Measurements from ENCODE around the gene PSMD9.
A peak's percentile ranks its signal among the peaks of the same experiment; 100 is the strongest.
"Not testable (repeated sequence)": the region's sequence is repeated elsewhere in the genome, so short reads cannot be mapped to it uniquely, and the experiment has no call there.

PSMD9 gene

GRCh38 chr12:121889661-121890060 lies 1.1 kb downstream of the PSMD9 start:
- Histone ChIP-seq H3K4me2 (ENCODE audit: low read length, poor library complexity, severe bottlenecking) (peak overlapping the region; percentile 64), H3K4me1 (ENCODE audit: control insufficient read depth, insufficient read depth, low read depth, low read length) (peaks cover 16% of the 10 kb centered on the region), H3K9ac (ENCODE audit: low read length) (peak overlapping the region; percentile 97), H3K4me3 (ENCODE audit: insufficient read depth in 1 of 2, low read depth in 1 of 2, low read length in 2 of 2) (peak overlapping the region in 1 of 2 experiments; percentile 87), H3K36me3 (ENCODE audit: control insufficient read depth in 1 of 2, insufficient read depth in 2 of 2, low read depth in 1 of 2, low read length in 2 of 2) (peaks cover 16 to 22% of the 10 kb centered on the region in 2 experiments), H3K27ac (ENCODE audit: low read length, poor library complexity, severe bottlenecking) (peak overlapping the region; percentile 95)
- not testable (repeated sequence) for H3K18ac ChIP-seq (ENCODE audit: low read depth in 1 of 2, low read length in 2 of 2); H3K23ac ChIP-seq (ENCODE audit: low read length in 2 of 2); H2BK5ac ChIP-seq (ENCODE audit: low read depth, low read length, poor library complexity, severe bottlenecking); H3K4ac ChIP-seq (ENCODE audit: low read depth in 1 of 2, low read length in 2 of 2); H3K9me3 ChIP-seq (ENCODE audit: control insufficient read depth, low read length); H2BK15ac ChIP-seq (ENCODE audit: low read depth, poor library complexity, severe bottlenecking); H4K91ac ChIP-seq (ENCODE audit: low read length); DNase-seq; H3K27me3 ChIP-seq (ENCODE audit: control insufficient read depth in 1 of 2, insufficient read depth in 1 of 2, low read length in 2 of 2); H2BK12ac ChIP-seq (ENCODE audit: low read length in 2 of 2); H3K14ac ChIP-seq (ENCODE audit: low read length in 2 of 2); H2AFZ ChIP-seq (ENCODE audit: low read depth, low read length); H3K79me1 ChIP-seq (replicated peaks; ENCODE audit: low read length, poor library complexity, severe bottlenecking); H4K8ac ChIP-seq (ENCODE audit: low read length); H2AK5ac ChIP-seq (ENCODE audit: low read length, severe bottlenecking); H2BK120ac ChIP-seq (ENCODE audit: low read depth, low read length)
- 75% methylated on average over 6 of the region's 6 CpGs for WGBS

GRCh38 chr12:121892673-121893561 lies 4.3 kb downstream of the PSMD9 start:
- Histone ChIP-seq H3K36me3 (ENCODE audit: control insufficient read depth in 1 of 2, insufficient read depth in 2 of 2, low read depth in 1 of 2, low read length in 2 of 2) (peaks cover 29 to 49% of the 10 kb centered on the region in 2 experiments), H3K18ac (ENCODE audit: low read depth in 1 of 2, low read length in 2 of 2) (no peak overlapping the region), H3K4me1 (ENCODE audit: control insufficient read depth, insufficient read depth, low read depth, low read length) (peaks cover 18% of the 10 kb centered on the region), H3K9me3 (ENCODE audit: control insufficient read depth, low read length) (no peaks in the 10 kb centered on the region), H2BK120ac (ENCODE audit: low read depth, low read length) (no peak overlapping the region), H3K27me3 (ENCODE audit: control insufficient read depth in 1 of 2, insufficient read depth in 1 of 2, low read length in 2 of 2) (no peaks in the 10 kb centered on the region), H2BK15ac (ENCODE audit: low read depth, poor library complexity, severe bottlenecking) (peak overlapping the region; percentile 26), H3K4me3 (ENCODE audit: insufficient read depth in 1 of 2, low read depth in 1 of 2, low read length in 2 of 2) (no peak overlapping the region), H2BK5ac (ENCODE audit: low read depth, low read length, poor library complexity, severe bottlenecking) (no peak overlapping the region), H3K9ac (ENCODE audit: low read length) (peak overlapping the region; percentile 44), H3K23ac (ENCODE audit: low read length in 2 of 2) (peak overlapping the region in 1 of 2 experiments; percentile 59), H4K8ac (ENCODE audit: low read length) (no peak overlapping the region), H2BK12ac (ENCODE audit: low read length in 2 of 2) (no peak overlapping the region), H2AFZ (ENCODE audit: low read depth, low read length) (no peak overlapping the region), H4K91ac (ENCODE audit: low read length) (no peak overlapping the region), H3K4ac (ENCODE audit: low read depth in 1 of 2, low read length in 2 of 2) (no peak overlapping the region), H3K27ac (ENCODE audit: low read length, poor library complexity, severe bottlenecking) (no peak overlapping the region), H3K14ac (ENCODE audit: low read length in 2 of 2) (no peak overlapping the region), H3K4me2 (ENCODE audit: low read length, poor library complexity, severe bottlenecking) (no peak overlapping the region), H3K79me1 (replicated peaks; ENCODE audit: low read length, poor library complexity, severe bottlenecking) (peaks cover 20% of the 10 kb centered on the region), H2AK5ac (ENCODE audit: low read length, severe bottlenecking) (peak overlapping the region; percentile 18)
- 89% methylated on average over 11 of the region's 13 CpGs for WGBS
- no peak for DNase-seq

- Histone ChIP-seq H3K27me3 (ENCODE audit: control insufficient read depth in 1 of 2, insufficient read depth in 1 of 2, low read length in 2 of 2) (no peaks in the 10 kb centered on the region), H2BK15ac (ENCODE audit: low read depth, poor library complexity, severe bottlenecking) (peak overlapping the region; percentile 41), H3K4me2 (ENCODE audit: low read length, poor library complexity, severe bottlenecking) (no peak overlapping the region), H3K9me3 (ENCODE audit: control insufficient read depth, low read length) (no peaks in the 10 kb centered on the region), H3K4me1 (ENCODE audit: control insufficient read depth, insufficient read depth, low read depth, low read length) (peaks cover 18% of the 10 kb centered on the region), H3K36me3 (ENCODE audit: control insufficient read depth in 1 of 2, insufficient read depth in 2 of 2, low read depth in 1 of 2, low read length in 2 of 2) (peaks cover 37 to 55% of the 10 kb centered on the region in 2 experiments), H2BK5ac (ENCODE audit: low read depth, low read length, poor library complexity, severe bottlenecking) (no peak overlapping the region), H3K23ac (ENCODE audit: low read length in 2 of 2) (no peak overlapping the region), H3K4me3 (ENCODE audit: insufficient read depth in 1 of 2, low read depth in 1 of 2, low read length in 2 of 2) (peak overlapping the region in 1 of 2 experiments; percentile 56), H2AK5ac (ENCODE audit: low read length, severe bottlenecking) (peak overlapping the region; percentile 80), H3K18ac (ENCODE audit: low read depth in 1 of 2, low read length in 2 of 2) (peak overlapping the region in 1 of 2 experiments; percentile 31), H3K14ac (ENCODE audit: low read length in 2 of 2) (peak overlapping the region in 1 of 2 experiments; percentile 70), H3K4ac (ENCODE audit: low read depth in 1 of 2, low read length in 2 of 2) (no peak overlapping the region), H3K9ac (ENCODE audit: low read length) (peak overlapping the region; percentile 81), H3K27ac (ENCODE audit: low read length, poor library complexity, severe bottlenecking) (peak overlapping the region; percentile 45), H2AFZ (ENCODE audit: low read depth, low read length) (no peak overlapping the region), H2BK12ac (ENCODE audit: low read length in 2 of 2) (peak overlapping the region in 1 of 2 experiments; percentile 73), H2BK120ac (ENCODE audit: low read depth, low read length) (no peak overlapping the region), H4K8ac (ENCODE audit: low read length) (no peak overlapping the region), H4K91ac (ENCODE audit: low read length) (no peak overlapping the region), H3K79me1 (replicated peaks; ENCODE audit: low read length, poor library complexity, severe bottlenecking) (peaks cover 23% of the 10 kb centered on the region)
- 71% methylated on average over 1 of the region's 1 CpG for WGBS
- DNase-seq, result peak; percentile 80
Observed at GRCh38 chr12:121893961-121894460, 5.4 kb downstream of the PSMD9 start.

GRCh38 chr12:121894633-121895032 lies 6.0 kb downstream of the PSMD9 start:
- H4K8ac ChIP-seq (ENCODE audit: low read length), result no peak overlapping the region
- no peak overlapping the region for H2BK15ac ChIP-seq (ENCODE audit: low read depth, poor library complexity, severe bottlenecking)
- H3K4me1 ChIP-seq (ENCODE audit: control insufficient read depth, insufficient read depth, low read depth, low read length), result peaks cover 20% of the 10 kb centered on the region
- WGBS, result 78% methylated on average over 7 of the region's 7 CpGs
- no peaks in the 10 kb centered on the region for H3K9me3 ChIP-seq (ENCODE audit: control insufficient read depth, low read length)
- H3K23ac ChIP-seq (ENCODE audit: low read length in 2 of 2), result no peak overlapping the region
- peak; percentile 60 for DNase-seq
- no peak overlapping the region for H3K18ac ChIP-seq (ENCODE audit: low read depth in 1 of 2, low read length in 2 of 2)
- no peak overlapping the region for H2BK5ac ChIP-seq (ENCODE audit: low read depth, low read length, poor library complexity, severe bottlenecking)
- no peak overlapping the region for H3K4me2 ChIP-seq (ENCODE audit: low read length, poor library complexity, severe bottlenecking)
- H3K79me1 ChIP-seq (replicated peaks; ENCODE audit: low read length, poor library complexity, severe bottlenecking), result peaks cover 29% of the 10 kb centered on the region
- peaks cover 44 to 61% of the 10 kb centered on the region in 2 experiments for H3K36me3 ChIP-seq (ENCODE audit: control insufficient read depth in 1 of 2, insufficient read depth in 2 of 2, low read depth in 1 of 2, low read length in 2 of 2)
- H2BK12ac ChIP-seq (ENCODE audit: low read length in 2 of 2), result no peak overlapping the region
- no peak overlapping the region for H4K91ac ChIP-seq (ENCODE audit: low read length)
- peak overlapping the region; percentile 81 for H3K9ac ChIP-seq (ENCODE audit: low read length)
- H3K27ac ChIP-seq (ENCODE audit: low read length, poor library complexity, severe bottlenecking), result no peak overlapping the region
- no peak overlapping the region for H2BK120ac ChIP-seq (ENCODE audit: low read depth, low read length)
- no peak overlapping the region for H3K4ac ChIP-seq (ENCODE audit: low read depth in 1 of 2, low read length in 2 of 2)
- no peak overlapping the region for H3K14ac ChIP-seq (ENCODE audit: low read length in 2 of 2)
- H3K4me3 ChIP-seq (ENCODE audit: insufficient read depth in 1 of 2, low read depth in 1 of 2, low read length in 2 of 2), result peak overlapping the region in 1 of 2 experiments; percentile 56
- no peaks in the 10 kb centered on the region for H3K27me3 ChIP-seq (ENCODE audit: control insufficient read depth in 1 of 2, insufficient read depth in 1 of 2, low read length in 2 of 2)
- no peak overlapping the region for H2AFZ ChIP-seq (ENCODE audit: low read depth, low read length)
- H2AK5ac ChIP-seq (ENCODE audit: low read length, severe bottlenecking), result no peak overlapping the region

Measured in mesenchymal stem cell (in vitro differentiated cells and primary cell).